ENCODE data around the gene NOS3. TPM values are rescaled to one million over a fixed set of nuclear protein-coding genes. Genes with fewer than 3 reads are reported as not detected.

NOS3 gene
- polyA plus RNA-seq, 1 experiment, result 1.3 TPM

GRCh38 chr7:151035026-151035717, 44.4 kb downstream of the NOS3 start:
- no peak for DNase-seq (ENCODE audit: low read depth)
- ChIA-PET POLR2A (no interaction called here), CTCF (interaction anchor here (0.9 to 1.4 kb wide), 2 partner anchors 16 to 75 kb away, joined by 3 read pairs; no protein-coding TSS in a partner anchor)
- H3K36me3 ChIP-seq (ENCODE audit: control insufficient read depth, insufficient read depth, low read length), result peaks cover 10% of the 10 kb centered on the region
- no peak overlapping the region for H3K4me3 ChIP-seq (ENCODE audit: low read depth, low read length)
- no peaks in the 10 kb centered on the region for H3K27me3 ChIP-seq (ENCODE audit: control insufficient read depth, insufficient read depth, low read length)
- TF ChIP-seq CTCF (IDR thresholded peaks at IDR 0.05; ENCODE audit: insufficient read depth, low read depth, low read length), result no peak

- no peak for DNase-seq (ENCODE audit: low read depth)
- POLR2A ChIA-PET, result no interaction called here
- H3K27me3 ChIP-seq (ENCODE audit: control insufficient read depth, insufficient read depth, low read length), result no peaks in the 10 kb centered on the region
- no peak for TF ChIP-seq CTCF (IDR thresholded peaks at IDR 0.05; ENCODE audit: insufficient read depth, low read depth, low read length)
- peaks cover 11% of the 10 kb centered on the region for H3K36me3 ChIP-seq (ENCODE audit: control insufficient read depth, insufficient read depth, low read length)
- CTCF ChIA-PET, result interaction anchor here (1.4 kb wide), 1 partner anchor 75 kb away, joined by 3 read pairs; no protein-coding TSS in a partner anchor
- H3K4me3 ChIP-seq (ENCODE audit: low read depth, low read length), result no peak overlapping the region
These were observed 45.1 kb downstream of the NOS3 start for GRCh38 chr7:151035902-151036301.

GRCh38 chr7:151038951-151039849, 48.4 kb downstream of the NOS3 start:
- ChIA-PET CTCF (interaction anchor here (0.7 to 4.0 kb wide), 5 partner anchors 11 to 76 kb away, joined by 3 to 15 read pairs (median 7); partner anchors contain the start of gene ABCB8), POLR2A (interaction anchor here (1.0 kb wide), 1 partner anchor 11 kb away, joined by 4 read pairs; the partner anchor contains the start of gene ABCB8)
- no peaks in the 10 kb centered on the region for H3K27me3 ChIP-seq (ENCODE audit: control insufficient read depth, insufficient read depth, low read length)
- H3K36me3 ChIP-seq (ENCODE audit: control insufficient read depth, insufficient read depth, low read length), result peaks cover 15% of the 10 kb centered on the region
- DNase-seq (ENCODE audit: low read depth), result peak; percentile 70
- no peak overlapping the region for H3K4me3 ChIP-seq (ENCODE audit: low read depth, low read length)
- no peak for TF ChIP-seq CTCF (IDR thresholded peaks at IDR 0.05; ENCODE audit: insufficient read depth, low read depth, low read length)

GRCh38 chr7:151039850-151040548, 49.2 kb downstream of the NOS3 start:
- Histone ChIP-seq H3K36me3 (ENCODE audit: control insufficient read depth, insufficient read depth, low read length) (peaks cover 14% of the 10 kb centered on the region), H3K4me3 (ENCODE audit: low read depth, low read length) (no peak overlapping the region), H3K27me3 (ENCODE audit: control insufficient read depth, insufficient read depth, low read length) (no peaks in the 10 kb centered on the region)
- POLR2A ChIA-PET, result no interaction called here
- no peak for TF ChIP-seq CTCF (IDR thresholded peaks at IDR 0.05; ENCODE audit: insufficient read depth, low read depth, low read length)
- DNase-seq (ENCODE audit: low read depth), result no peak
- CTCF ChIA-PET, result interaction anchor here (1.8 to 4.0 kb wide), 3 partner anchors 12 to 75 kb away, joined by 5 to 15 read pairs (median 9); partner anchors contain the start of gene ABCB8
